Measurements from ENCODE around the gene FYN.

- no peak for TF ChIP-seq CTCF (IDR thresholded peaks at IDR 0.05)
- no peak for TF ChIP-seq POLR2A (IDR thresholded peaks at IDR 0.05)
These were observed 26.5 kb downstream of the FYN start for GRCh38 chr6:111846492-111847409.

Data from vagina (tissue), 2 donors.